Naive B cell (primary cell): Measurements from ENCODE around the gene NIBAN1. TPM values are rescaled to one million over a fixed set of nuclear protein-coding genes. Genes with fewer than 3 reads are reported as not detected.
A peak's percentile ranks its signal among the peaks of the same experiment; 100 is the strongest.
"Not testable (repeated sequence)": the region's sequence is repeated elsewhere in the genome, so short reads cannot be mapped to it uniquely, and the experiment has no call there.

ENCODE experiments used
- ATAC-seq, 2 donors: fragments of 150-1000 bp; cut with Tn5 transposase; 2 replicates each; pipeline ENCODE4 v1.10.0; 2021; ENCODE audit warnings: low read depth in 2 of 2, mild to moderate bottlenecking in 2 of 2, moderate library complexity in 2 of 2
- DNase-seq: peaks from one replicate; pipeline ENCODE4 v3.0.0; 2022
- H3K27ac Mint-ChIP-seq, 6 donors: one replicate each; pipeline ENCODE4 v1.8.0; 2020 to 2022; ENCODE audit warnings: mild to moderate bottlenecking in 6 of 6, mixed read lengths in 6 of 6, moderate library complexity in 5 of 6, inconsistent platforms in 2 of 6
- H3K27me3 Mint-ChIP-seq, 3 donors: one replicate each; pipeline ENCODE4 v1.8.0; 2021 to 2022; ENCODE audit warnings: mixed read lengths in 3 of 3, mild to moderate bottlenecking in 1 of 3
- H3K36me3 Mint-ChIP-seq, 2 donors: one replicate each; pipeline ENCODE4 v1.8.0; 2020 to 2022; ENCODE audit warnings: mixed read lengths in 2 of 2, inconsistent platforms in 1 of 2, mild to moderate bottlenecking in 1 of 2
- H3K4me1 Mint-ChIP-seq, 3 donors: one replicate each; pipeline ENCODE4 v1.8.0; 2020 to 2022; ENCODE audit warnings: mixed read lengths in 3 of 3, inconsistent platforms in 1 of 3, mild to moderate bottlenecking in 1 of 3, moderate library complexity in 1 of 3
- H3K4me3 Mint-ChIP-seq, 8 donors: one replicate each; pipeline ENCODE4 v1.8.0; 2020 to 2022; ENCODE audit warnings: mild to moderate bottlenecking in 8 of 8, mixed read lengths in 8 of 8, moderate library complexity in 8 of 8, inconsistent platforms in 2 of 8
- H3K9me3 Mint-ChIP-seq, 7 donors: one replicate each; pipeline ENCODE4 v1.8.0; 2020 to 2022; ENCODE audit warnings: mixed read lengths in 7 of 7, mild to moderate bottlenecking in 5 of 7, inconsistent platforms in 2 of 7, moderate library complexity in 1 of 7
- polyA plus RNA-seq, 6 donors: library from polyadenylated mRNA; unstranded; fragments of 300-500 nt; fragmentation: Illumina TruSeq; gene quantifications; one replicate each; pipeline ENCODE4 v1.2.3, GENCODE V29; 2021; ENCODE audit warnings: low read depth in 6 of 6

Gene NIBAN1
- polyA plus RNA-seq, 6 donors from 2014 or later: 0.13 to 1.3 (median 0.34) TPM; not detected in 1

- DNase-seq (no peak), ATAC-seq (no peak)
- peaks cover 0 to 3% (median 0%) of the 10 kb centered on the region in 7 donors for H3K9me3 Mint-ChIP-seq
- H3K27ac Mint-ChIP-seq: no peak overlapping the region
- H3K4me3 Mint-ChIP-seq: no peak overlapping the region
- peaks cover 5 to 10% (median 8%) of the 10 kb centered on the region in 3 donors for H3K4me1 Mint-ChIP-seq
- H3K27me3 Mint-ChIP-seq: peaks cover 0 to 4% (median 0%) of the 10 kb centered on the region in 3 donors
- H3K36me3 Mint-ChIP-seq: no peaks in the 10 kb centered on the region
Measured at GRCh38 chr1:184965944-184966860, 8.1 kb downstream of the NIBAN1 start.

GRCh38 chr1:184965439-184965838, 8.9 kb downstream of the NIBAN1 start:
- H3K27me3 Mint-ChIP-seq: peaks cover 0 to 6% (median 0%) of the 10 kb centered on the region in 3 donors
- peaks cover 0 to 4% (median 0%) of the 10 kb centered on the region in 7 donors for H3K9me3 Mint-ChIP-seq
- H3K27ac Mint-ChIP-seq: no peak overlapping the region
- H3K4me1 Mint-ChIP-seq: peaks cover 2 to 8% (median 5%) of the 10 kb centered on the region in 3 donors
- no peaks in the 10 kb centered on the region for H3K36me3 Mint-ChIP-seq
- H3K4me3 Mint-ChIP-seq: no peak overlapping the region
- no peak for ATAC-seq
- DNase-seq: no peak

- peaks cover 0 to 8% (median 5%) of the 10 kb centered on the region in 3 donors for H3K4me1 Mint-ChIP-seq
- H3K27me3 Mint-ChIP-seq: peaks cover 0 to 6% (median 0%) of the 10 kb centered on the region in 3 donors
- no peak overlapping the region for H3K4me3 Mint-ChIP-seq
- ATAC-seq (no peak), DNase-seq (no peak)
- no peaks in the 10 kb centered on the region for H3K36me3 Mint-ChIP-seq
- peak overlapping the region in 1 of 6 donors; percentile 43 for H3K27ac Mint-ChIP-seq
- H3K9me3 Mint-ChIP-seq: peaks cover 0 to 4% (median 0%) of the 10 kb centered on the region in 7 donors
Measured at GRCh38 chr1:184959626-184960025, 14.7 kb downstream of the NIBAN1 start.

GRCh38 chr1:184958554-184959353, 15.6 kb downstream of the NIBAN1 start:
- DNase-seq (no peak), ATAC-seq (no peak)
- Mint-ChIP-seq H3K36me3 (no peaks in the 10 kb centered on the region), H3K27me3 (peaks cover 0 to 6% (median 0%) of the 10 kb centered on the region in 3 donors), H3K4me3 (no peak overlapping the region), H3K9me3 (peaks cover 0 to 4% (median 0%) of the 10 kb centered on the region in 7 donors), H3K4me1 (peaks cover 0 to 2% (median under 1%) of the 10 kb centered on the region in 3 donors), H3K27ac (no peak overlapping the region)

- DNase-seq, ATAC-seq, H3K27ac Mint-ChIP-seq, H3K4me3 Mint-ChIP-seq, H3K36me3 Mint-ChIP-seq, H3K9me3 Mint-ChIP-seq, H3K4me1 Mint-ChIP-seq, H3K27me3 Mint-ChIP-seq: not testable (repeated sequence)
Measured at GRCh38 chr1:184957901-184958300, 16.4 kb downstream of the NIBAN1 start.

GRCh38 chr1:184956999-184957700, 17.2 kb downstream of the NIBAN1 start:
- Mint-ChIP-seq H3K27ac (no peak overlapping the region), H3K27me3 (peaks cover 0 to 6% (median 0%) of the 10 kb centered on the region in 3 donors), H3K9me3 (peaks cover 0 to 4% (median 0%) of the 10 kb centered on the region in 7 donors), H3K4me1 (no peaks in the 10 kb centered on the region), H3K36me3 (no peaks in the 10 kb centered on the region), H3K4me3 (no peak overlapping the region)
- DNase-seq (no peak), ATAC-seq (no peak)

GRCh38 chr1:184954232-184954995, 19.9 kb downstream of the NIBAN1 start:
- no peak overlapping the region for H3K4me3 Mint-ChIP-seq
- peak overlapping the region in 2 of 6 donors; percentile 15 to 40 for H3K27ac Mint-ChIP-seq
- H3K27me3 Mint-ChIP-seq: no peaks in the 10 kb centered on the region
- no peaks in the 10 kb centered on the region for H3K9me3 Mint-ChIP-seq
- no peaks in the 10 kb centered on the region for H3K4me1 Mint-ChIP-seq
- H3K36me3 Mint-ChIP-seq: no peaks in the 10 kb centered on the region
- ATAC-seq: no peak
- no peak for DNase-seq

GRCh38 chr1:184953600-184954219, 20.6 kb downstream of the NIBAN1 start:
- Mint-ChIP-seq H3K27me3 (no peaks in the 10 kb centered on the region), H3K4me1 (no peaks in the 10 kb centered on the region), H3K9me3 (no peaks in the 10 kb centered on the region), H3K27ac (peak overlapping the region in 3 of 6 donors; percentile 3 to 35 (median 15)), H3K36me3 (no peaks in the 10 kb centered on the region), H3K4me3 (no peak overlapping the region)
- no peak for ATAC-seq
- DNase-seq: no peak

GRCh38 chr1:184952428-184952827, 21.9 kb downstream of the NIBAN1 start:
- Mint-ChIP-seq H3K27me3 (no peaks in the 10 kb centered on the region), H3K4me3 (no peak overlapping the region), H3K36me3 (no peaks in the 10 kb centered on the region), H3K4me1 (peaks cover 0 to 2% (median 0%) of the 10 kb centered on the region in 3 donors), H3K27ac (no peak overlapping the region), H3K9me3 (no peaks in the 10 kb centered on the region)
- ATAC-seq (no peak), DNase-seq (no peak)

- Mint-ChIP-seq H3K4me1 (peaks cover 0 to 6% (median 0%) of the 10 kb centered on the region in 3 donors), H3K4me3 (no peak overlapping the region), H3K36me3 (no peaks in the 10 kb centered on the region), H3K27me3 (no peaks in the 10 kb centered on the region), H3K9me3 (no peaks in the 10 kb centered on the region), H3K27ac (no peak overlapping the region)
- DNase-seq: no peak
- no peak for ATAC-seq
Measured at GRCh38 chr1:184951788-184952187, 22.5 kb downstream of the NIBAN1 start.

- Mint-ChIP-seq H3K27ac (no peak overlapping the region), H3K36me3 (no peaks in the 10 kb centered on the region), H3K9me3 (no peaks in the 10 kb centered on the region), H3K4me3 (no peak overlapping the region), H3K27me3 (no peaks in the 10 kb centered on the region), H3K4me1 (peaks cover 6 to 15% (median 6%) of the 10 kb centered on the region in 3 donors)
- ATAC-seq: no peak
- no peak for DNase-seq
Measured at GRCh38 chr1:184950906-184951305, 23.4 kb downstream of the NIBAN1 start.

- peaks cover 9 to 22% (median 11%) of the 10 kb centered on the region in 3 donors for H3K4me1 Mint-ChIP-seq
- DNase-seq (no peak), ATAC-seq (no peak)
- H3K27me3 Mint-ChIP-seq: no peaks in the 10 kb centered on the region
- no peaks in the 10 kb centered on the region for H3K36me3 Mint-ChIP-seq
- no peak overlapping the region for H3K27ac Mint-ChIP-seq
- H3K4me3 Mint-ChIP-seq: no peak overlapping the region
- no peaks in the 10 kb centered on the region for H3K9me3 Mint-ChIP-seq
Measured at GRCh38 chr1:184950227-184950626, 24.1 kb downstream of the NIBAN1 start.
